Left lung (tissue), 10 donors: ENCODE data around the gene OR2A5. TPM values are rescaled to one million over a fixed set of nuclear protein-coding genes. Genes with fewer than 3 reads are reported as not detected.
"Not testable (repeated sequence)": the region's sequence is repeated elsewhere in the genome, so short reads cannot be mapped to it uniquely, and the experiment has no call there.

Experiments
- ATAC-seq: fragments of 200-7000 bp; cut with Tn5 transposase; one replicate; pipeline ENCODE4 v1.9.1; 2020; ENCODE audit warnings: moderate library complexity
- DNase-seq, 4 donors: peaks; one replicate each; pipeline ENCODE4 v3.0.0-alpha.2; 2013 to 2020
- H3K27ac ChIP-seq, 2 donors: fragments of 200-600 bp; sonication (generic) in 1 of 2; one replicate each; pipeline versions ENCODE4 v1.5.0 to v1.8.0; 2020 to 2021
- H3K27me3 ChIP-seq, 2 donors: fragments of 200-600 bp; sonication (generic) in 1 of 2; one replicate each; pipeline versions ENCODE4 v1.5.0 to v1.8.0; 2020 to 2021
- H3K36me3 ChIP-seq, 2 donors: fragments of 200-600 bp; sonication (generic) in 1 of 2; one replicate each; pipeline versions ENCODE4 v1.5.0 to v1.8.0; 2020 to 2021
- H3K4me1 ChIP-seq, 2 donors: fragments of 200-600 bp; one replicate each; pipeline ENCODE4 v1.8.0; 2021
- H3K4me3 ChIP-seq, 2 donors: fragments of 200-600 bp; sonication (generic) in 1 of 2; one replicate each; pipeline versions ENCODE4 v1.5.0 to v1.8.0; 2020 to 2021; ENCODE audit warnings: mild to moderate bottlenecking in 1 of 2
- H3K9me3 ChIP-seq, 2 donors: fragments of 200-600 bp; sonication (generic) in 1 of 2; one replicate each; pipeline versions ENCODE4 v1.5.0 to v1.8.0; 2020 to 2021
- intact Hi-C, 2 donors: fragments of 100-400 bp; cut with DNase I; formaldehyde crosslinking; loops; one replicate each; pipeline versions ENCODE4 v1.11.2 to v1.14.2; 2022
- polyA plus RNA-seq, 6 donors: library from polyadenylated mRNA; unstranded; fragments of 120-200 nt; gene quantifications; one replicate each; pipeline ENCODE4 v1.2.1, GENCODE V29; 2013; ENCODE audit not compliant: insufficient read length in 6 of 6
- total RNA-seq, 2 donors: library from RNA; stranded (reverse); fragmentation: NEBNext Ultra II Directional; extraction: Animal tissue kit (Norgen Biotek cat#: 25700); gene quantifications; one replicate each; pipeline ENCODE4 v1.2.1, GENCODE V29; 2021
- TF ChIP-seq, protein P1 (sequence below), 2 donors: fragments of 200-600 bp; sonication (generic) in 1 of 2; IDR thresholded peaks; one replicate each; pipeline versions ENCODE4 v1.5.0 to v1.8.0; 2021; ENCODE audit warnings: antibody characterized with exemption in 2 of 2
- donor health status: DM: no; HTN: yes; CAD: no.
- donor health status: DM: no; HTN: no; CAD: no.

OR2A5 gene
- total and polyA plus RNA-seq, 8 donors, result 0.06 to 0.28 (median 0.15) TPM; not detected in 2

DNA sequence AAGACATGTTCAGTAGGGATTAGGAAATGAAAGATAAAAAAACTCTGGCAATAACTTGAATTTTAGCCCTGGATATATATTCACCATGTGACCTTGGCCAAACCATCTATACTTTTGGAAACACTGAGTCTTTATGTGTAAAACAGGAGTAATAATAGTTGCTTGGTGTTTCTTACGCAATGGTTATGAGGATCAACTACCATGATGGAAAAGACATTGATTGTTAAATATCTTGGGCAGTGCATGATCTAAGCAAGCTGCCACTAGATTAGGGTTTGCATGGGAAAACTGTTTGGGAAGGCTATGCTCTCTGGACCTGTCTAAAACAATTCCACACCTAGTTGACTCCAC is 42.1 kb upstream of the OR2A5 start:
- no peaks in the 10 kb centered on the region for H3K4me1 ChIP-seq
- H3K27ac ChIP-seq, result no peak overlapping the region
- TF ChIP-seq, protein P1, sequence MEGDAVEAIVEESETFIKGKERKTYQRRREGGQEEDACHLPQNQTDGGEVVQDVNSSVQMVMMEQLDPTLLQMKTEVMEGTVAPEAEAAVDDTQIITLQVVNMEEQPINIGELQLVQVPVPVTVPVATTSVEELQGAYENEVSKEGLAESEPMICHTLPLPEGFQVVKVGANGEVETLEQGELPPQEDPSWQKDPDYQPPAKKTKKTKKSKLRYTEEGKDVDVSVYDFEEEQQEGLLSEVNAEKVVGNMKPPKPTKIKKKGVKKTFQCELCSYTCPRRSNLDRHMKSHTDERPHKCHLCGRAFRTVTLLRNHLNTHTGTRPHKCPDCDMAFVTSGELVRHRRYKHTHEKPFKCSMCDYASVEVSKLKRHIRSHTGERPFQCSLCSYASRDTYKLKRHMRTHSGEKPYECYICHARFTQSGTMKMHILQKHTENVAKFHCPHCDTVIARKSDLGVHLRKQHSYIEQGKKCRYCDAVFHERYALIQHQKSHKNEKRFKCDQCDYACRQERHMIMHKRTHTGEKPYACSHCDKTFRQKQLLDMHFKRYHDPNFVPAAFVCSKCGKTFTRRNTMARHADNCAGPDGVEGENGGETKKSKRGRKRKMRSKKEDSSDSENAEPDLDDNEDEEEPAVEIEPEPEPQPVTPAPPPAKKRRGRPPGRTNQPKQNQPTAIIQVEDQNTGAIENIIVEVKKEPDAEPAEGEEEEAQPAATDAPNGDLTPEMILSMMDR (IDR thresholded peaks at IDR 0.05), result no peak
- intact Hi-C loops, result no loop called here
- H3K4me3 ChIP-seq, result no peak overlapping the region
- no peaks in the 10 kb centered on the region for H3K36me3 ChIP-seq
- peaks cover 0 to 15% of the 10 kb centered on the region in 2 donors for H3K9me3 ChIP-seq
- ATAC-seq (no peak), DNase-seq (no peak)
- no peaks in the 10 kb centered on the region for H3K27me3 ChIP-seq

DNA sequence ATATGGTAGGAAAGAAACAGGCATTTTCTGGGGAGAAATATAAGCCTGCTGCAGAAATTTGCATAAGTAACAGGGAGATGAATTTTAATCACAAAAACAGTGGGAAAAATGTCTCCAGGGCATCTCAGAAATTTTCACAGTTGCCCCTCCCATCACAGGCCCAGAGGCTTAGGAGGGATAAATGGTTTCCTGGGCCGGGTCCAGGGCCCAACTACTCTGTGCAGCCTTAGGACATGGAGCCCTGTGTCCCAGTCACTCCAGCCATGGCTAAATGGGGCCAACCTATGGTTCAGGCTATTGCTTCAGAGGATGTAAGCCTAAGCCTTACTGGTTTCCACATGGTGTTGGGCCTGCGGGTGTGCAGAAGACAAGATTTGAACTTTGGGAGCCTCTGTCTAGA is 39.4 kb upstream of the OR2A5 start:
- Histone ChIP-seq H3K27ac (no peak overlapping the region), H3K36me3 (no peaks in the 10 kb centered on the region), H3K9me3 (peaks cover 0 to 15% of the 10 kb centered on the region in 2 donors), H3K4me1 (no peaks in the 10 kb centered on the region), H3K27me3 (no peaks in the 10 kb centered on the region), H3K4me3 (no peak overlapping the region)
- intact Hi-C loops, result no loop called here
- ATAC-seq (no peak), DNase-seq (no peak)
- TF ChIP-seq, protein P1 (IDR thresholded peaks at IDR 0.05), result no peak

DNA sequence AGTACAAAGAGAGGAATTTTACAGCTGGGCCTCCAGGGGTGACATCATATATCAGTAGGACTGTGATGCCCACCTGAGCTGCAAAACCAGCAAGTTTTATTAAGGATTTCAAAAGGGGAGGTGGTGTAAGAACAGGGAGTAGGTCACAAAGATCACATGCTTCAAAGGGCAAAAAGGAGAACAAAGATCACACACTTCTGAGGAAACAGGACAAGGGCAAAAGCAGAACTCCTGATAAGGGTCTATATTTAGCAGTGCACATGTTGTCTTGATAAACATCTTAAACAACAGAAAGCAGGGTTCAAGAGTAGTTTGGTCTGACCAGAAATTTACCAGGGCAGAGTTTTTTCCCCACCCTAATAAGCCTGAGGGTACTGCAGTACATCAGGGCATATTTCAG is 38.7 kb upstream of the OR2A5 start:
- H3K36me3 ChIP-seq, DNase-seq, H3K27ac ChIP-seq, intact Hi-C loops, H3K4me3 ChIP-seq, H3K27me3 ChIP-seq, ATAC-seq, H3K4me1 ChIP-seq: not testable (repeated sequence)
- peaks cover 0 to 15% of the 10 kb centered on the region in 2 donors for H3K9me3 ChIP-seq

DNA sequence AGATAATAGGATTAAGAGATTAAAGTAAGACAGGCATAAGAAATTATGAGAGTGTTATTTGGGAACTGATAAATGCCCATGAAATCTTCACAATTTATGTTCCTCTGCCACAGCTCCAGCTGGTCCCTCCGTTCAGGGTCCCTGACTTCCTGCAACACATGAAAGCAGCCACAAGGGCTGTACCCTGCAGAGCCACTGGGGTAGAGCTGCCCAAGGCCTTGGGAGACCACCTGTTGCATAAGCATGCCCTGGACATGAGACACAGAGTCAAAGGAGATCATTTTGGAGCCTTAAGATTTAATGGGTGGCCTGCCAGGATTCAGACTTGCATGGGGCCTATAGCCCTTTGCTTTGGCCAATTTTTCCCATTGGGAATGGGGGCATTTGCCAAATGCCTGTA is 37.9 kb upstream of the OR2A5 start:
- H3K27me3 ChIP-seq, H3K4me3 ChIP-seq, H3K36me3 ChIP-seq, DNase-seq, H3K27ac ChIP-seq, ATAC-seq, H3K4me1 ChIP-seq, intact Hi-C loops: not testable (repeated sequence)
- peaks cover 0 to 15% of the 10 kb centered on the region in 2 donors for H3K9me3 ChIP-seq

DNA sequence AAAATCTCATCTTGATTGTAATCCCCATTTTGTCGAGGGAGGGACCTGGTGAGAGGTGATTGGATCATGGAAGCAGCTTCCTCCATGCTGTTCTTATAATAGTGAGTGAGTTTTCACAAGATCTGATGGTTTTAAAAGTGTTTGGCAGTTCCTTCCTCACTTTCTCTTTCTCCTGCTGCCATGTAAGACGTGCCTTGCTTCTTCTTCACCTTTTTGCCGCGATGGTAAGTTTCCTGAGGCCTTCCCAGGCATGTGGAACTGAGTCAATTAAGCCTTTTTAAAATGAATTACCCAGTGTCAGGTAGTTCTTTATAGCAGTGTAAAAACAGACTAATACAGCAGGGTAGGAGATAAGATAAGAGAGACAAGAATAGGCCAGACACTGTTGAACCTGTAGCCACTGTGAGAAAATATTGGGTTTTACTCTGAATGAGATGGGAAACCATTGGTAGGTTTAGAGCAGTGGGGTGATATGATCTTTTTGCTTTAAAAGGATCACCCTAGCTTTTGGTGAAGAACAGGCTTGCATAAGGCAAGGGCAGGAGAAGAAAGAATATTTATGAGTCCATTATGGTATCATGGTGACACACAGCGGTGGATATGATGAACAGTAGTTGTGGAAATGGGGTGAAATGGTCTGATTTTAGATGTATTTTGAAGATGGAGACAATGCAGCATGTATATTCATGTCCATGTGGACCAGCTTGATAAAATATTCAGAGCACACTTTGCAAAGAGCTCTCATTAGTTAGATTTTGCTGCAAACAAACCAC is 37.1 kb upstream of the OR2A5 start:
- peaks cover 0 to 15% of the 10 kb centered on the region in 2 donors for H3K9me3 ChIP-seq
- no peak overlapping the region for H3K4me3 ChIP-seq
- DNase-seq, result no peak
- H3K36me3 ChIP-seq, result no peaks in the 10 kb centered on the region
- H3K27ac ChIP-seq, result no peak overlapping the region
- no peaks in the 10 kb centered on the region for H3K27me3 ChIP-seq
- TF ChIP-seq, protein P1 (IDR thresholded peaks at IDR 0.05), result no peak
- intact Hi-C loops, result no loop called here
- no peak for ATAC-seq
- H3K4me1 ChIP-seq, result no peaks in the 10 kb centered on the region

DNA sequence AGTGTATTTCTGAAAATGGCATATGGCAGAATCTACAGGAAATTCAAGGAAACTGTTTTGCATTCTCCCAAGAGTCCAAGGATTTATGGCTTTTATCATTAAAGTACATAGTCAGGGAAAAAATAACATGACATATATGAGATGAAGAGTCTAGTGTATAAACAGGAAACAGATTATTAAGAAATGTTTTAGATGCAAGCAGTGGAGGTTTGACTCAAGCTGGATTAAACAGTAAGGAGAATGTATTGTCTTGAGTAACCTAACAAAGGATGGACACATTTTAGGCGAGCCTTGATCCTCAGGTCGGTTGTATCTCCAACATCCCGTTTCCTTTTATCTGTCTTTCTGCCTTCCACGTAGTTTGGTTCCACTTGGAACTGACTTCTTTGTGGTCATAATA is 30.7 kb upstream of the OR2A5 start:
- ATAC-seq, result no peak
- no peaks in the 10 kb centered on the region for H3K36me3 ChIP-seq
- intact Hi-C loops, result no loop called here
- TF ChIP-seq, protein P1 (IDR thresholded peaks at IDR 0.05), result no peak
- no peak for DNase-seq
- no peak overlapping the region for H3K27ac ChIP-seq
- H3K9me3 ChIP-seq, result no peaks in the 10 kb centered on the region
- no peaks in the 10 kb centered on the region for H3K4me1 ChIP-seq
- no peak overlapping the region for H3K4me3 ChIP-seq
- no peaks in the 10 kb centered on the region for H3K27me3 ChIP-seq
